Measurements from ENCODE around the gene SLC25A14.

The SLC25A14 gene

GRCh38 chrX:130378024-130378669 is 38.4 kb downstream of the SLC25A14 start:
- DNase-seq (ENCODE audit: low spot score), result no peak

- no peak for DNase-seq (ENCODE audit: low spot score)
Observed at GRCh38 chrX:130385520-130385919, 45.8 kb downstream of the SLC25A14 start, which contains the start of gene GPR119. Gene GPR119, minus strand, starts transcription at chrX:130385674. Its CDS starts 227 bp downstream, at chrX:130385447.

GRCh38 chrX:130386408-130386808 is 46.7 kb downstream of the SLC25A14 start:
- no peak for DNase-seq (ENCODE audit: low spot score)

- peak; percentile 62 for DNase-seq (ENCODE audit: low spot score)
Observed at GRCh38 chrX:130393451-130394074, 53.8 kb downstream of the SLC25A14 start.

GRCh38 chrX:130395341-130395740 is 55.6 kb downstream of the SLC25A14 start:
- no peak for DNase-seq (ENCODE audit: low spot score)

DNA sequence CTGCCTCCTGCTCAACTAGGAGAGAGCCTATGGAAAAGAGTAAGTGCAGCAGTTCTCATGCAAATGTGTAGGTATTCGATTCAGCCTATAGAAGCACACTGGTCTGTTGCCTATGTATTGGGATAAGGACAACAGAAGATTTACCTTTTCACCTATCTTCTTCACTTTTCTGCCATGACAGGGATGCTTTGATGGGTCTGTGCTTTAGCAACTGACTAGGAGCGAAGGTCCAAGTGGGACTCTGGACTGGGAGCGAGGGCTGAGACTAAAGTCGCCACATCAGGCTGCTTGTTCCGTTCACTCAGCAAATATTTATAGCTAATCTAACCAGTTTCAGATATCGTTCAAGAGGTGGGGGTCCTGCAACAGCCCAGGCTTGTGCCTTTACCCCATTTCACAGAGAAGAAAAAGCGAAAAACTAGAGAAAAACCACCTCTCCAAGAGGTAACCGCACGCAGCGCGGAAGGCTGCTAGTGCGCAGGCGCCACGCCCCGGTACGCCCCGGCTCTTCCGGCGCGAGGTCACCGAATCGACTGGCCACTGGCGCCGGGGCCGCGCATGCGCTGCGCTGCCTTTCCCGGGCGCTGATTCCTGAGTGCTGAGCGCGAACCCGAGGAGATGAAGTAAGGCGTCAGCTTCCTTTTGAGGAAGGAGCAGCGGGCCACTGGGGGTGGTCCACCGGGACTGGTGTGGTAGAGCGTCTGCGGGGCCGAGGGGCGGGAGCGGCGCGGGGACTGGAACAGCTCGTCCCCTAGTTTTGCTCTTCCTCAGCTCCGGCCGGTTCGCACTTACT is 61.9 kb downstream of the SLC25A14 start, which contains the start of gene RBMX2:
TSS of gene RBMX2 (plus strand) at position 573 of the 793 bp plus-strand sequence. CDS start at position 619, 46 bp downstream.
- peak; percentile 79 for DNase-seq (ENCODE audit: low spot score)

DNA sequence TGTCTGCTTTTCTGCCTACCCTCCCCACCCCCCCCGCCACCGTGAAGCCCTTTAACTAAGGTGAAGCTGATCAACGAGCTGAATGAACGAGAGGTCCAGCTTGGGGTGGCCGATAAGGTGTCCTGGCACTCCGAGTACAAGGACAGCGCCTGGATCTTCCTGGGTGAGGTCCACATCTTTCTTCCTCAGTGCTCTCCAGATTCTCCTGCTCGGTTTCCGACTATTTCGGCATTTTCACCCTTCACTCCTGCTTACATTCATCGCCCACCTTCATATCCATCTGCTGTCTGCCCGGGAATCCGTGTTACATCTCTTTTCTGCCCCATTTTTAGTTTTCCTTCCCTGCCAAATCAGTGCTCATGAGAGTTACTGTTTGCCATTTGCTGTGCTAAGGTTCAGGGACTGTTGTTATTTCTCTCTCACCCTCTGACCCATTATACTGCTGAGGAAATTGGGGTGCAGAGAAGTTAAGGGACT is 62.5 kb downstream of the SLC25A14 start:
- DNase-seq (ENCODE audit: low spot score), result no peak

DNA sequence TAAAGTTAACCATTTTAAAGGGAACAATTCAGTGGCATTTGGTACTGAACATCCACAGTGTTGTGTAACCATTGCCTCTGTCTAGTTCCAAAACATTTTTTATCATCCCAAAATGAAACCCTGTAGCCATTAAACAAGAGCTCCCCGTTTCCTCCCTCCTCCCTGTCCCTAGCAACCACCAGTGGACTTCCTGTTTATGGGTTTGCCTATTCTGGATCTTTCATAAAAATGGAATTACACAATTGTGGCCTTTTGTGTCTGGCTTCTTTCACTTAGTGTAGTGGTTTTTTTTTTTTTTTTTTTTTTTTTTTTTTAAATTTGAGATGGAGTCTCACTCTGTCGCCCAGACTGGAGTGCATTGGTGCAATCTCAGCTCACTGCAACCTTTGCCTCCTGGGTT is 73.7 kb downstream of the SLC25A14 start:
- no peak for DNase-seq (ENCODE audit: low spot score)

DNA sequence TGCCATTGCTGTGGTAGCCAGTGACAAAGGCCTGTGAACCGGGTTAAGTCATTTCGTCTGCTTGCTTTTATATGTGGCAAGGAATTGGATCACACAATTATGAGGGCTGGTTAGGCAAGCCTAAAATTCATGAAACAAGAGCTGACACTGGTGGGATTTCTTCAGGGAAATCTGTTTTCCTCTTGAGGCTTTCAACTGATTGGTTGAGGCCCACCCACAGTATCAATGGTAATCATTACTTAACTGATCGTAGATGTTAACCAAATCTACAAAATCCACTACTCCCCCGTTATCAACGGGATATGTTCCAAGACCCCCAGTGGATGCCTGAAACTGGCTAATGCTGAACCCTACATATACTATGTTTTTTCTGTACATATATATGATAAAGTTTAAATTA is 75.1 kb downstream of the SLC25A14 start:
- no peak for DNase-seq (ENCODE audit: low spot score)

- no peak for DNase-seq (ENCODE audit: low spot score)
Observed at GRCh38 chrX:130415201-130415600, 75.5 kb downstream of the SLC25A14 start.

- no peak for DNase-seq (ENCODE audit: low spot score)
Observed at GRCh38 chrX:130416785-130417184, 77.1 kb downstream of the SLC25A14 start.

DNA sequence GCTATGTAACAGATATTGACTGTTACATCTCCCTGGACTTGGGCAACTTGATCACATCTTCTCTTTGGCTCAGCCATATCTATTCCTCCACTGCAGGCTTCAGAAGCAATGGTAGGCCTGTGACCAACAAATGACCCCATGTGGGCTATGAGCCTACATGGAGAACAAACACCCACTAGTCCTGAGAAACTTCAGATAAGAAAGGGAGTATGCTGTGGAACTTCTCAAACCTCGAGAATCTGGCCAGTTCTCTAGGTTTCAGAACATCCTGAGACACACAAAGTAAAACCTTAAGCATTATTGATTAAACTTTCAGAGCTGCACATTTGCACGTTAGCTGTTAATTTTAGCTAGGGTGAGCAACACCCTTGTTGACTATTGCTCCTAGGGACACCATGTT is 78.3 kb downstream of the SLC25A14 start:
- DNase-seq (ENCODE audit: low spot score), result no peak

DNA sequence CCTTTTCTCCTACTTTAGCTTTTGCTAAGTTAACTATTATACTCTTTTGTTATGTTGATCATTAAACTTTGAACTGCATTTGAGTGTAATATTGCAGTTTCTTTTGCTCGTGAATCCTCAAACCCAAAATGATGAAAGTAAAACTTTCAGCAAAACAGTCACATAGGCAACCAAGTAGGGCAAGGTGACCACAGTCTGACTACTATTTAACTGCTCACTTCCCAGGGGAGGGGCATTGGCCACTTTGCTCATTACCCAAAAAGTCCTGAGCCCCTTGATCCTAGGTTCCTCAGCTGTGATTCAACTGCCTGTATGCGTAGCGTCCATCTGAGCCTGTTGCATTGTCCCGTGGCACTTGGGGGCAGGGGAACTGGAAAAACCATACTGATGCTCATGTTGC is 79.0 kb downstream of the SLC25A14 start:
- no peak for DNase-seq (ENCODE audit: low spot score)

GRCh38 chrX:130419263-130419662 is 79.5 kb downstream of the SLC25A14 start:
- no peak for DNase-seq (ENCODE audit: low spot score)

Data from kidney tubule cell (primary cell).